Osteoblast (primary cell): ENCODE data around the gene RAMP1. TPM values are rescaled to one million over a fixed set of nuclear protein-coding genes. Genes with fewer than 3 reads are reported as not detected.

ENCODE experiments used
- DNase-seq: peaks from one replicate; pipeline ENCODE4 v3.0.0; 2011; ENCODE audit warnings: low spot score, mixed read lengths; ENCODE audit not compliant: insufficient read length; ENCODE audit errors: missing footprints
- H2AFZ ChIP-seq: 2 replicates; pipeline ENCODE4 v1.6.0; 2011; ENCODE audit warnings: mild to moderate bottlenecking, low read length
- H3K27ac ChIP-seq: 2 replicates; pipeline ENCODE4 v1.5.1; 2011; ENCODE audit warnings: mild to moderate bottlenecking, low read depth, low read length, moderate library complexity
- H3K27me3 ChIP-seq: 2 replicates; pipeline ENCODE4 v1.6.0; 2012; ENCODE audit warnings: mild to moderate bottlenecking, control low read depth, inconsistent platforms, low read length, moderate library complexity; ENCODE audit not compliant: insufficient read depth
- H3K36me3 ChIP-seq: 2 replicates; pipeline ENCODE4 v1.5.1; 2011; ENCODE audit warnings: mild to moderate bottlenecking, low read length, control low read depth, moderate library complexity; ENCODE audit not compliant: insufficient read depth
- H3K4me1 ChIP-seq: 2 replicates; pipeline ENCODE4 v1.5.1; 2011; ENCODE audit warnings: mild to moderate bottlenecking, low read length, control low read depth, moderate library complexity; ENCODE audit not compliant: insufficient read depth
- H3K4me2 ChIP-seq: 2 replicates; pipeline ENCODE4 v1.6.0; 2011; ENCODE audit warnings: mild to moderate bottlenecking, low read length; ENCODE audit not compliant: insufficient read depth
- H3K4me3 ChIP-seq: fragments of 200-600 bp; sonication (generic); 3 replicates; pipeline ENCODE4 v1.5.1; 2012; ENCODE audit warnings: mild to moderate bottlenecking, low read length, inconsistent platforms; ENCODE audit not compliant: insufficient read depth
- H3K79me2 ChIP-seq: 2 replicates; pipeline ENCODE4 v1.6.0; 2012; ENCODE audit warnings: mild to moderate bottlenecking, low read length, control low read depth, inconsistent platforms; ENCODE audit not compliant: insufficient read depth
- H3K9me3 ChIP-seq: 2 replicates; pipeline ENCODE4 v1.5.1; 2011; ENCODE audit warnings: low read depth, low read length, control low read depth
- H4K20me1 ChIP-seq: 2 replicates; pipeline ENCODE4 v1.6.0; 2012; ENCODE audit warnings: mild to moderate bottlenecking, low read length, control low read depth; ENCODE audit not compliant: insufficient read depth
- CTCF ChIP-seq: IDR thresholded peaks from 2 replicates; pipeline ENCODE4 v1.5.1; 2011; ENCODE audit warnings: mild to moderate bottlenecking, low read depth, low read length, moderate library complexity; ENCODE audit errors: extremely low read depth
- total RNA-seq: library from RNA; depleted of rRNA; stranded (reverse); fragments of >200 nt; gene quantifications from 2 replicates; pipeline ENCODE4 v1.2.3, GENCODE V29; 2012

RAMP1 gene
- 1.8 and 4.4 TPM in 2 replicates for total RNA-seq

- Histone ChIP-seq H3K27me3 (peaks cover 8% of the 10 kb centered on the region), H3K79me2 (no peaks in the 10 kb centered on the region), H3K4me1 (peaks cover 14% of the 10 kb centered on the region), H3K9me3 (no peaks in the 10 kb centered on the region), H3K4me2 (peak within 1 kb of the TSS; percentile 82), H3K27ac (no peak within 1 kb of the TSS), H3K4me3 (peak within 1 kb of the TSS; percentile 72), H3K36me3 (no peaks in the 10 kb centered on the region), H4K20me1 (no peaks in the 10 kb centered on the region), H2AFZ (peak within 1 kb of the TSS; percentile 68)
- peak; percentile 88 for DNase-seq
- no peak for TF ChIP-seq CTCF
These were observed at the start of gene RAMP1 for GRCh38 chr2:237859533-237860272. Gene RAMP1, plus strand, starts transcription at chr2:237859623. Its CDS starts 53 bp downstream, at chr2:237859676.

GRCh38 chr2:237815637-237816036, 43.8 kb upstream of the RAMP1 start:
- H3K4me3 ChIP-seq: no peak overlapping the region
- no peak overlapping the region for H2AFZ ChIP-seq
- peaks cover 28% of the 10 kb centered on the region for H3K27me3 ChIP-seq
- H3K36me3 ChIP-seq: no peaks in the 10 kb centered on the region
- H3K79me2 ChIP-seq: no peaks in the 10 kb centered on the region
- H3K27ac ChIP-seq: no peak overlapping the region
- no peaks in the 10 kb centered on the region for H3K9me3 ChIP-seq
- TF ChIP-seq CTCF: no peak
- no peaks in the 10 kb centered on the region for H4K20me1 ChIP-seq
- H3K4me2 ChIP-seq: no peak overlapping the region
- no peak for DNase-seq
- H3K4me1 ChIP-seq: peaks cover 3% of the 10 kb centered on the region

GRCh38 chr2:237816531-237816930, 42.9 kb upstream of the RAMP1 start:
- Histone ChIP-seq H3K9me3 (no peaks in the 10 kb centered on the region), H3K4me1 (peaks cover 3% of the 10 kb centered on the region), H3K4me2 (no peak overlapping the region), H3K36me3 (no peaks in the 10 kb centered on the region), H2AFZ (no peak overlapping the region), H3K79me2 (no peaks in the 10 kb centered on the region), H3K4me3 (no peak overlapping the region), H3K27ac (no peak overlapping the region), H4K20me1 (no peaks in the 10 kb centered on the region), H3K27me3 (peaks cover 19% of the 10 kb centered on the region)
- DNase-seq: no peak
- TF ChIP-seq CTCF: no peak

- H3K4me3 ChIP-seq: peak overlapping the region; percentile 8
- peaks cover 3% of the 10 kb centered on the region for H3K4me1 ChIP-seq
- no peaks in the 10 kb centered on the region for H3K36me3 ChIP-seq
- no peak for TF ChIP-seq CTCF
- no peak overlapping the region for H2AFZ ChIP-seq
- peaks cover 9% of the 10 kb centered on the region for H3K27me3 ChIP-seq
- no peaks in the 10 kb centered on the region for H3K79me2 ChIP-seq
- H4K20me1 ChIP-seq: no peaks in the 10 kb centered on the region
- peak overlapping the region; percentile 47 for H3K4me2 ChIP-seq
- H3K27ac ChIP-seq: no peak overlapping the region
- no peak for DNase-seq
- no peaks in the 10 kb centered on the region for H3K9me3 ChIP-seq
These were observed 41.4 kb upstream of the RAMP1 start for GRCh38 chr2:237818066-237818473.
